Activated CD4-positive, alpha-beta memory T cell treated with anti-CD3 and anti-CD28 coated beads, Interleukin-2, amount 10 ng/mL, durations not matched to agents 7 days and 5 days (primary cell): ENCODE data around the gene STAMBPL1. TPM values are rescaled to one million over a fixed set of nuclear protein-coding genes. Genes with fewer than 3 reads are reported as not detected.
"Not testable (repeated sequence)": the region's sequence is repeated elsewhere in the genome, so short reads cannot be mapped to it uniquely, and the experiment has no call there.

Source experiments
- CTCF ChIA-PET: fragments of 350-600 bp; sonication (Branson Sonifier 250); formaldehyde crosslinking; loops from one replicate; lab custom pipeline; 2021; ENCODE audit warnings: antibody characterized with exemption, inconsistent platforms; lab: Charles Lee
- POLR2A ChIA-PET: fragments of 350-600 bp; sonication (Branson Sonifier 250); formaldehyde crosslinking; loops from one replicate; lab custom pipeline; 2021; ENCODE audit warnings: antibody characterized with exemption; lab: Charles Lee
- DNase-seq: peaks from one replicate; pipeline ENCODE4 v3.0.0-alpha.2; 2020
- H3K27ac Mint-ChIP-seq: one replicate; pipeline ENCODE4 v1.8.0; 2021; ENCODE audit warnings: mild to moderate bottlenecking, mixed read lengths
- H3K27me3 Mint-ChIP-seq: one replicate; pipeline ENCODE4 v1.8.0; 2021; ENCODE audit warnings: mixed read lengths
- H3K36me3 Mint-ChIP-seq: one replicate; pipeline ENCODE4 v1.8.0; 2021; ENCODE audit warnings: low read depth, mixed read lengths
- H3K4me1 Mint-ChIP-seq: one replicate; pipeline ENCODE4 v1.8.0; 2021; ENCODE audit warnings: mixed read lengths
- H3K4me3 Mint-ChIP-seq: one replicate; pipeline ENCODE4 v1.8.0; 2021; ENCODE audit warnings: mild to moderate bottlenecking, mixed read lengths
- H3K9me3 Mint-ChIP-seq: one replicate; pipeline ENCODE4 v1.8.0; 2021; ENCODE audit warnings: mixed read lengths
- total RNA-seq, 2 experiments: library from RNA; stranded (reverse); gene quantifications; one replicate each; pipeline ENCODE4 v1.2.3, GENCODE V29; 2021

Gene STAMBPL1
- total RNA-seq: 10 to 100 TPM; 43.2 to 48.5 TPM

GRCh38 chr10:88879534-88880281 is at the start of gene STAMBPL1:
STAMBPL1 (plus strand) TSS chr10:88880245; CDS start chr10:88901709, 21,464 bp downstream.
- Mint-ChIP-seq H3K4me1 (peaks cover 53% of the 10 kb centered on the region), H3K36me3 (peaks cover 40% of the 10 kb centered on the region)
- CTCF ChIA-PET: interaction anchor here (1.0 to 2.6 kb wide), 11 partner anchors 10 to 114 kb away, joined by 3 to 19 read pairs (median 4); no protein-coding TSS in a partner anchor

DNA sequence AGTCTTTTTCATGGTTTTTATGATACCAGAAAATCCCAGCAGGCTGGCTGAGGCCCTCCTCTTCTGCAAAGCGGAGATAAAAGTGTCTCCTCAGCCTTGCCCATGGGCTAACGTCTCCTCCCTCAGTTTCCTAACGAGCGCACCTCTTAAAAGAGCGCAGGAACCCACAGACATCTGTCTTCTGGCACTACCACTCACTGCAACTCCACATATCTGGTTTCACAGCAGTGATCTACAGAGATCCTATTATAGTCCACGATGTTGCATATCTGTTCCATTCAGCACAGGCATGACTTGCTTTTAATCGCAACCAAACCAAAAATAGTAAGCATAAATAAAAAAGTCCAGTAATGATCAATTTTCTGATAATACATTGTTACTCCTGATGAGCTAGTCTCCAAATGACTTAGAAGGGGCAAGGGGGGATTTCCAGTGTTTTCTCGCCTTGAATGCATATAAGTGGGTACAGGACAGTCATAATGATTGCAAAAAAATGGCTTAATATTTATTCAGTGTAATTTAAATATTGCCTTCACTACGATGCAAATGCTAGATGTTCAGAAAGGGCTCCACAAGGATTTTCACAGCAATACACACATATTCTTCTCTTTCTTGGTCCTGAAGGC is 49.3 kb upstream of the STAMBPL1 start:
- Mint-ChIP-seq H3K9me3 (no peaks in the 10 kb centered on the region), H3K4me1 (peaks cover 69% of the 10 kb centered on the region), H3K4me3 (no peak overlapping the region), H3K36me3 (peaks cover 11% of the 10 kb centered on the region), H3K27me3 (no peaks in the 10 kb centered on the region), H3K27ac (peak overlapping the region; percentile 43)
- DNase-seq: no peak
- ChIA-PET POLR2A (interaction anchor here (0.9 to 2.7 kb wide), 11 partner anchors 11 to 584 kb away, joined by 3 to 18 read pairs (median 4); partner anchors contain the start of genes FAS, IFIT5 and STAMBPL1), CTCF (interaction anchor here (0.7 to 2.3 kb wide), 6 partner anchors 22 to 388 kb away, joined by 3 to 14 read pairs (median 4); partner anchors contain the start of gene CH25H)

More at GRCh38 chr10:88879534-88880281, at the start of gene STAMBPL1:
- DNase-seq: peak; percentile 87
- peak within 1 kb of the TSS; percentile 99 for H3K27ac Mint-ChIP-seq
- H3K4me3 Mint-ChIP-seq: peak within 1 kb of the TSS; percentile 97
- POLR2A ChIA-PET: interaction anchor here (0.8 to 5.1 kb wide), 24 partner anchors 9 to 1062 kb away, joined by 3 to 46 read pairs (median 4); partner anchors contain the start of genes ATAD1, CH25H, FAS and KLLN
- H3K27me3 Mint-ChIP-seq: no peaks in the 10 kb centered on the region
- H3K9me3 Mint-ChIP-seq: peaks cover 8% of the 10 kb centered on the region

DNA sequence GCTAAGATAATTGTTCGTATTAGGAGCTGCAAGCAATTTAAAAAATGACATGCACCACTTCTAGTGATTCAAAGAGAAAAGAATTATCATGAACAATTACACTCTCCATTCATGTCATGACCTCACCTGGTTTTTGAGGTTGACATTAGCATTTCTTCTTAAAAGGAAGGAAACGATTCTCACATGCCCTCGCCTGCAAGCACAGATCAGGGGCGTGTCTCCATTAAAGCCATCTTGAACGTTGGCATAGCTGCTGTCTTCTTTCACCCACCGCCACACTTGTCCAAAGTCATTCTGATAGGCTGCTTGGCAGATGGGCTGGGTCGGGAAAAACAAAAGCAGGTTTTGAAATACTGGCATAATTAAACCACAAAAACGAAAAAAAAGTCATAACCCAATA is 48.3 kb upstream of the STAMBPL1 start:
- Mint-ChIP-seq H3K27ac (peak overlapping the region; percentile 55), H3K4me3 (peak overlapping the region; percentile 13), H3K9me3 (no peaks in the 10 kb centered on the region), H3K27me3 (no peaks in the 10 kb centered on the region), H3K4me1 (peaks cover 60% of the 10 kb centered on the region), H3K36me3 (peaks cover 4% of the 10 kb centered on the region)
- ChIA-PET CTCF (interaction anchor here (0.7 to 2.3 kb wide), 7 partner anchors 21 to 387 kb away, joined by 3 to 14 read pairs (median 4); partner anchors contain the start of gene CH25H), POLR2A (interaction anchor here (0.8 to 2.7 kb wide), 11 partner anchors 10 to 583 kb away, joined by 3 to 18 read pairs (median 4); partner anchors contain the start of genes FAS, IFIT5 and STAMBPL1)
- peak; percentile 70 for DNase-seq

DNA sequence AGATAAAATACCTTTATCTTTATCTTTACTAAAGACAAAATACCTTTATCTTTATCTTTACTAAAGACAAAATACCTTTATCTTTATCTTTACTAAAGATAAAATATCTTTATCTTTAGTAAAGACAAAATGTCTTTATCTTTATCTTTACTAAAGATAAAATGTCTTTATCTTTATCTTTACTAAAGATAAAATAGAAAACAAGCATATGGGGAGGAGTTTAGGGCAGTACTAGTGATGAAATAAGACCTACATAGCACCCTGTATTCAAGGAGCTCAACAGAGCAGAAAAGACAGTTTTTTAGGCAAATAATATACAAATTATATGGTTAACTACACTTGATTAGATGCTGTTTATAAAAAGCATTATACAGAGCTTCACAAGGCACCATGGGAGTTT is 47.7 kb upstream of the STAMBPL1 start:
- ChIA-PET POLR2A (interaction anchor here (0.8 to 2.7 kb wide), 5 partner anchors 9 to 102 kb away, joined by 3 to 18 read pairs (median 4); partner anchors contain the start of gene STAMBPL1), CTCF (interaction anchor here (0.9 to 2.3 kb wide), 4 partner anchors 24 to 102 kb away, joined by 3 to 14 read pairs (median 7); partner anchors contain the start of gene STAMBPL1)
- H3K36me3 Mint-ChIP-seq: peaks cover 4% of the 10 kb centered on the region
- H3K4me3 Mint-ChIP-seq: no peak overlapping the region
- H3K4me1 Mint-ChIP-seq: peaks cover 54% of the 10 kb centered on the region
- no peaks in the 10 kb centered on the region for H3K9me3 Mint-ChIP-seq
- no peak for DNase-seq
- H3K27me3 Mint-ChIP-seq: no peaks in the 10 kb centered on the region
- H3K27ac Mint-ChIP-seq: no peak overlapping the region

- H3K27me3 Mint-ChIP-seq: no peaks in the 10 kb centered on the region
- ChIA-PET POLR2A (interaction anchor here (3.9 kb wide), 1 partner anchor 48 kb away, joined by 36 read pairs; the partner anchor contains the start of gene STAMBPL1), CTCF (interaction anchor here (1.1 to 9.5 kb wide), 2 partner anchors 99 to 466 kb away, joined by 4 to 211 read pairs; no protein-coding TSS in a partner anchor)
- H3K36me3 Mint-ChIP-seq: peaks cover 2% of the 10 kb centered on the region
- H3K4me3 Mint-ChIP-seq: no peak overlapping the region
- no peaks in the 10 kb centered on the region for H3K9me3 Mint-ChIP-seq
- peaks cover 48% of the 10 kb centered on the region for H3K4me1 Mint-ChIP-seq
- peak overlapping the region; percentile 48 for H3K27ac Mint-ChIP-seq
- DNase-seq: no peak
Measured at GRCh38 chr10:88833156-88833555, 46.9 kb upstream of the STAMBPL1 start.

DNA sequence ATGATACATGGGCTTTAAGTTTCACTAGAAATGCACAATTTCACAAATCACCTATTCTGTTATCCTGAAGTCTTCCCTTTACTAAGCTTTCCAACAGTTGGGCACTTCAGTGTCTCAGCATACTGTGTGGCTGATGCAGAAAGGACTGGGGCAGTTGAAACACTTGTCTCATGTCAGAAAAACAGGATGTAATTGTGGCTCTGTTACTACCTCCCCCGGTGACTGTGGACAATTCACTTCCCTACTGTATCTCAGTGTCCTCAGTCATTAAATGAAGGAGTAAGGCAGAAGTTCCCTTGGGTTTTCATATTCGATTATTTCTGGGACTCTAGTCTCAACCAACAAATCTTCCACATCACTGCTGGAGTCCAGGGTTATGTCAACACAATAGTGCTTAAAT is 46.3 kb upstream of the STAMBPL1 start:
- no peak overlapping the region for H3K4me3 Mint-ChIP-seq
- DNase-seq: peak; percentile 24
- no peaks in the 10 kb centered on the region for H3K9me3 Mint-ChIP-seq
- ChIA-PET POLR2A (interaction anchor here (3.9 to 4.0 kb wide), 2 partner anchors 47 to 99 kb away, joined by 29 to 36 read pairs; partner anchors contain the start of gene STAMBPL1), CTCF (interaction anchor here (1.1 to 9.5 kb wide), 9 partner anchors 12 to 467 kb away, joined by 4 to 211 read pairs (median 18); partner anchors contain the start of gene STAMBPL1)
- H3K36me3 Mint-ChIP-seq: peaks cover 2% of the 10 kb centered on the region
- H3K27ac Mint-ChIP-seq: peak overlapping the region; percentile 48
- H3K4me1 Mint-ChIP-seq: peaks cover 43% of the 10 kb centered on the region
- no peaks in the 10 kb centered on the region for H3K27me3 Mint-ChIP-seq

GRCh38 chr10:88835096-88835909 is 44.7 kb upstream of the STAMBPL1 start:
- POLR2A ChIA-PET: interaction anchor here (0.6 to 4.0 kb wide), 10 partner anchors 9 to 156 kb away, joined by 3 to 36 read pairs (median 4); partner anchors contain the start of gene STAMBPL1
- H3K27me3 Mint-ChIP-seq: no peaks in the 10 kb centered on the region
- H3K36me3 Mint-ChIP-seq: peaks cover 2% of the 10 kb centered on the region
- CTCF ChIA-PET: interaction anchor here (0.6 to 9.5 kb wide), 42 partner anchors 9 to 696 kb away, joined by 3 to 211 read pairs (median 6); partner anchors contain the start of genes CH25H, LIPM, RNLS and STAMBPL1
- no peak overlapping the region for H3K27ac Mint-ChIP-seq
- H3K4me3 Mint-ChIP-seq: no peak overlapping the region
- DNase-seq: peak; percentile 91
- H3K9me3 Mint-ChIP-seq: no peaks in the 10 kb centered on the region
- peaks cover 32% of the 10 kb centered on the region for H3K4me1 Mint-ChIP-seq

DNA sequence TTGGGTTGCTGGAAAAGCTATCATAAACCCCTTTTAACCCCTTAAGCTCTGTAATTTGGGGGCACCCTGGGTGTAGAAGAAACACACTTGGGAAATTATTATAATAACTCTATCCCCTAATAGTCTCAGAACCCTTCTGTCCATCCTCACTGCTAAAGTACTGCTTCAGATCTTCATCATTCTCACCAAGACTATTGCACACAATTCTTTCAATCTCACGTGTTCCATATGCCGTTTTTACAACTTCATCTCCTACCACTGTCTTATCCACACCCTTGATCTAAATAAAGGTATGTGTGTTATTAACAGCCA is 44.2 kb upstream of the STAMBPL1 start:
- Mint-ChIP-seq H3K27me3 (no peaks in the 10 kb centered on the region), H3K9me3 (no peaks in the 10 kb centered on the region), H3K4me1 (peaks cover 29% of the 10 kb centered on the region), H3K4me3 (no peak overlapping the region), H3K36me3 (no peaks in the 10 kb centered on the region), H3K27ac (no peak overlapping the region)
- ChIA-PET POLR2A (interaction anchor here (0.7 to 4.0 kb wide), 9 partner anchors 11 to 156 kb away, joined by 3 to 36 read pairs (median 5); partner anchors contain the start of gene STAMBPL1), CTCF (interaction anchor here (0.7 to 9.5 kb wide), 40 partner anchors 9 to 696 kb away, joined by 3 to 211 read pairs (median 6); partner anchors contain the start of genes CH25H, LIPM, RNLS and STAMBPL1)
- no peak for DNase-seq

- ChIA-PET POLR2A (interaction anchor here (0.9 to 4.0 kb wide), 3 partner anchors 42 to 153 kb away, joined by 4 to 29 read pairs (median 7); partner anchors contain the start of genes FAS and STAMBPL1), CTCF (interaction anchor here (1.0 to 9.5 kb wide), 5 partner anchors 9 to 94 kb away, joined by 3 to 211 read pairs (median 19); partner anchors contain the start of gene STAMBPL1)
- not testable (repeated sequence) for H3K4me3 Mint-ChIP-seq, H3K27me3 Mint-ChIP-seq, H3K9me3 Mint-ChIP-seq, DNase-seq, H3K36me3 Mint-ChIP-seq, H3K27ac Mint-ChIP-seq
- peaks cover 22% of the 10 kb centered on the region for H3K4me1 Mint-ChIP-seq
Measured at GRCh38 chr10:88837632-88838031, 42.4 kb upstream of the STAMBPL1 start.

GRCh38 chr10:88838766-88839350 is 41.2 kb upstream of the STAMBPL1 start:
- no peaks in the 10 kb centered on the region for H3K9me3 Mint-ChIP-seq
- no peak overlapping the region for H3K4me3 Mint-ChIP-seq
- peaks cover 4% of the 10 kb centered on the region for H3K27me3 Mint-ChIP-seq
- ChIA-PET POLR2A (no interaction called here), CTCF (interaction anchor here (9.5 kb wide), 1 partner anchor 93 kb away, joined by 211 read pairs; no protein-coding TSS in a partner anchor)
- peaks cover 10% of the 10 kb centered on the region for H3K4me1 Mint-ChIP-seq
- no peaks in the 10 kb centered on the region for H3K36me3 Mint-ChIP-seq
- no peak overlapping the region for H3K27ac Mint-ChIP-seq
- DNase-seq: no peak

DNA sequence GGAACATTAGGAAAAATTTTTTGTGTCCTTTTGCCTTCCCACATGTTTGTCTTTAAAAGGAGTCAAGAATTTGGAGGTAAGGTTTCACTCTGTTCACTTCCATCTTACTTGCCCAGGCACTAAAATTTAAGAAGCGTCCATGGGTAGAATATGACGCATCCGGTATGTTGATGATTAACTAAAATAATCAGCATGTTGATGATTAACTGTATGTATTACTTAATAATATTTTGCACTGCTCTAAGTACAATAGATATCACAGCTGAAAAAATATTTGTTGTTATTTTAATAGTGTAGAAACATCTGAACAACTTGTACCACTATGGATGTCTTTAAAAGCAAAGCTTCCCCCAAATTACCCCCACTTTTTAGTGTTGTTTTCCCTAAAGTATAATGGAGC is 39.9 kb upstream of the STAMBPL1 start:
- peaks cover 8% of the 10 kb centered on the region for H3K4me1 Mint-ChIP-seq
- ChIA-PET CTCF (interaction anchor here (1.0 to 9.5 kb wide), 2 partner anchors 12 to 92 kb away, joined by 3 to 211 read pairs; partner anchors contain the start of gene ANKRD22), POLR2A (no interaction called here)
- no peak overlapping the region for H3K4me3 Mint-ChIP-seq
- H3K27me3 Mint-ChIP-seq: peaks cover 10% of the 10 kb centered on the region
- peaks cover under 1% of the 10 kb centered on the region for H3K36me3 Mint-ChIP-seq
- no peak for DNase-seq
- H3K9me3 Mint-ChIP-seq: no peaks in the 10 kb centered on the region
- H3K27ac Mint-ChIP-seq: no peak overlapping the region
